Activated gamma-delta T cell treated with anti-CD3 and anti-CD28 coated beads, Interleukin-2, amount 50 U/mL, for 16 hours (primary cell): ENCODE measurements around the gene SNRNP48.

Source experiments
- DNase-seq: peaks from one replicate; pipeline ENCODE4 v3.0.0-alpha.2; 2020; ENCODE audit warnings: low read depth

Gene SNRNP48

GRCh38 chr6:7594579-7595125 lies 4.7 kb downstream of the SNRNP48 start:
- no peak for DNase-seq

GRCh38 chr6:7604003-7604402 lies 14.0 kb downstream of the SNRNP48 start:
- DNase-seq: no peak

GRCh38 chr6:7604506-7604905 lies 14.5 kb downstream of the SNRNP48 start:
- DNase-seq: no peak

- no peak for DNase-seq
Observed at GRCh38 chr6:7615611-7616383, 25.8 kb downstream of the SNRNP48 start.

GRCh38 chr6:7617801-7618764 lies 28.1 kb downstream of the SNRNP48 start:
- DNase-seq: no peak

GRCh38 chr6:7621761-7622160 lies 31.8 kb downstream of the SNRNP48 start:
- DNase-seq: no peak

- DNase-seq: no peak
Observed at GRCh38 chr6:7624796-7625710, 35.1 kb downstream of the SNRNP48 start.

- no peak for DNase-seq
Observed at GRCh38 chr6:7628479-7628878, 38.5 kb downstream of the SNRNP48 start.

GRCh38 chr6:7628909-7629308 lies 38.9 kb downstream of the SNRNP48 start:
- DNase-seq: no peak

GRCh38 chr6:7629321-7629720 lies 39.3 kb downstream of the SNRNP48 start:
- no peak for DNase-seq

- DNase-seq: no peak
Observed at GRCh38 chr6:7630792-7631191, 40.8 kb downstream of the SNRNP48 start.

- DNase-seq: no peak
Observed at GRCh38 chr6:7631466-7631865, 41.5 kb downstream of the SNRNP48 start.

GRCh38 chr6:7632501-7633290 lies 42.7 kb downstream of the SNRNP48 start:
- no peak for DNase-seq

- DNase-seq: no peak
Observed at GRCh38 chr6:7633361-7633760, 43.4 kb downstream of the SNRNP48 start.

GRCh38 chr6:7636151-7636550 lies 46.2 kb downstream of the SNRNP48 start:
- no peak for DNase-seq

GRCh38 chr6:7637533-7637932 lies 47.5 kb downstream of the SNRNP48 start:
- DNase-seq: no peak

- DNase-seq: no peak
Observed at GRCh38 chr6:7639427-7639826, 49.4 kb downstream of the SNRNP48 start.

GRCh38 chr6:7640016-7640415 lies 50.0 kb downstream of the SNRNP48 start:
- DNase-seq: no peak

GRCh38 chr6:7640607-7641577 lies 50.9 kb downstream of the SNRNP48 start:
- DNase-seq: no peak

GRCh38 chr6:7642791-7643190 lies 52.8 kb downstream of the SNRNP48 start:
- DNase-seq: no peak
